HEK293 (cell line): Measurements from ENCODE around the gene HNRNPL.

ENCODE experiments used
- GLIS1 ChIP-seq: fragments of 450-650 bp; formaldehyde crosslinking; IDR thresholded peaks from 2 replicates; pipeline ENCODE4 v1.5.1; 2016; ENCODE audit warnings: missing biosample characterization, missing genetic modification characterization
- KLF16 ChIP-seq: fragments of 450-650 bp; formaldehyde crosslinking; IDR thresholded peaks from 2 replicates; pipeline ENCODE4 v1.5.1; 2017; ENCODE audit warnings: missing biosample characterization, missing genetic modification characterization
- KLF9 ChIP-seq: fragments of 450-650 bp; formaldehyde crosslinking; IDR thresholded peaks from 2 replicates; pipeline ENCODE4 v1.5.1; 2016; ENCODE audit warnings: missing biosample characterization, missing genetic modification characterization, low read depth
- SALL2 ChIP-seq: fragments of 450-650 bp; formaldehyde crosslinking; IDR thresholded peaks from 2 replicates; pipeline ENCODE4 v1.5.0; 2017; ENCODE audit warnings: missing biosample characterization, mild to moderate bottlenecking, missing genetic modification characterization, borderline replicate concordance
- SCRT2 ChIP-seq: fragments of 450-650 bp; formaldehyde crosslinking; IDR thresholded peaks from 2 replicates; pipeline ENCODE4 v1.5.1; 2016; ENCODE audit warnings: missing biosample characterization, missing genetic modification characterization
- WT1 ChIP-seq: fragments of 450-650 bp; formaldehyde crosslinking; IDR thresholded peaks from 2 replicates; pipeline ENCODE4 v1.5.1; 2016; ENCODE audit warnings: missing biosample characterization, missing genetic modification characterization
- YY2 ChIP-seq: fragments of 450-650 bp; formaldehyde crosslinking; IDR thresholded peaks from 2 replicates; pipeline ENCODE4 v1.5.1; 2016; ENCODE audit warnings: missing biosample characterization, missing genetic modification characterization
- ZFHX2 ChIP-seq: fragments of 450-650 bp; formaldehyde crosslinking; conservative IDR thresholded peaks from 2 replicates; pipeline ENCODE4 v1.5.1; 2016; ENCODE audit warnings: missing biosample characterization, missing genetic modification characterization
- ZNF133 ChIP-seq: fragments of 450-650 bp; formaldehyde crosslinking; IDR thresholded peaks from 2 replicates; pipeline ENCODE4 v1.5.1; 2016; ENCODE audit warnings: missing biosample characterization, missing genetic modification characterization
- ZNF184 ChIP-seq: fragments of 450-650 bp; IDR thresholded peaks from 2 replicates; pipeline ENCODE4 v1.5.1; 2018; ENCODE audit warnings: missing biosample characterization, mild to moderate bottlenecking, missing genetic modification characterization
- ZNF292 ChIP-seq: fragments of 450-650 bp; formaldehyde crosslinking; IDR thresholded peaks from 2 replicates; pipeline ENCODE4 v1.5.1; 2016; ENCODE audit warnings: low read depth, missing biosample characterization, missing genetic modification characterization, borderline replicate concordance
- ZNF311 ChIP-seq: fragments of 450-650 bp; formaldehyde crosslinking; IDR thresholded peaks from 2 replicates; pipeline ENCODE4 v1.5.1; 2017; ENCODE audit warnings: missing biosample characterization, missing genetic modification characterization, borderline replicate concordance
- ZNF341 ChIP-seq: fragments of 450-650 bp; formaldehyde crosslinking; IDR thresholded peaks from 2 replicates; pipeline ENCODE4; 2016; ENCODE audit warnings: low read depth, missing biosample characterization, missing genetic modification characterization
- ZNF426 ChIP-seq: fragments of 450-650 bp; formaldehyde crosslinking; IDR thresholded peaks from 2 replicates; pipeline ENCODE4 v1.5.1; 2017; ENCODE audit warnings: missing biosample characterization, missing genetic modification characterization, mild to moderate bottlenecking, inconsistent platforms, moderate library complexity
- ZNF548 ChIP-seq: fragments of 450-650 bp; formaldehyde crosslinking; IDR thresholded peaks from 2 replicates; pipeline ENCODE4 v1.5.1; 2016; ENCODE audit warnings: missing biosample characterization, missing genetic modification characterization
- ZNF560 ChIP-seq: fragments of 450-650 bp; formaldehyde crosslinking; IDR thresholded peaks from 2 replicates; pipeline ENCODE4 v1.5.1; 2017; ENCODE audit warnings: missing biosample characterization, missing genetic modification characterization, borderline replicate concordance
- ZNF571 ChIP-seq: fragments of 450-650 bp; formaldehyde crosslinking; IDR thresholded peaks from 2 replicates; pipeline ENCODE4 v1.5.0; 2017; ENCODE audit warnings: missing biosample characterization, missing genetic modification characterization
- ZNF660 ChIP-seq: fragments of 450-650 bp; IDR thresholded peaks from 2 replicates; pipeline ENCODE4 v1.5.1; 2018; ENCODE audit warnings: missing biosample characterization, mild to moderate bottlenecking, missing genetic modification characterization
- ZNF747 ChIP-seq: fragments of 450-650 bp; formaldehyde crosslinking; IDR thresholded peaks from 2 replicates; pipeline ENCODE4 v1.5.1; 2016; ENCODE audit warnings: missing biosample characterization, missing genetic modification characterization
- ZNF76 ChIP-seq: fragments of 450-650 bp; formaldehyde crosslinking; IDR thresholded peaks from 2 replicates; pipeline ENCODE4; 2016; ENCODE audit warnings: low read depth, missing biosample characterization, missing genetic modification characterization, borderline replicate concordance
- ZSCAN16 ChIP-seq: fragments of 450-650 bp; formaldehyde crosslinking; IDR thresholded peaks from 2 replicates; pipeline ENCODE4 v1.5.1; 2016; ENCODE audit warnings: missing biosample characterization, missing genetic modification characterization
- TF ChIP-seq, protein P1 (sequence below): fragments of 450-650 bp; formaldehyde crosslinking; IDR thresholded peaks from 2 replicates; pipeline ENCODE4 v1.5.1; 2016; ENCODE audit warnings: missing biosample characterization, missing genetic modification characterization
- TF ChIP-seq, protein P2 (sequence below): fragments of 450-650 bp; formaldehyde crosslinking; IDR thresholded peaks from 2 replicates; pipeline ENCODE4 v1.5.1; 2016; ENCODE audit warnings: missing biosample characterization, missing genetic modification characterization
- TF ChIP-seq, protein P3 (sequence below): fragments of 450-650 bp; formaldehyde crosslinking; IDR thresholded peaks from 2 replicates; pipeline ENCODE4 v1.5.1; 2016; ENCODE audit warnings: missing biosample characterization, missing genetic modification characterization, low read depth
- TF ChIP-seq, protein P4 (sequence below): fragments of 450-650 bp; formaldehyde crosslinking; IDR thresholded peaks from 2 replicates; pipeline ENCODE4 v1.5.0; 2017; ENCODE audit warnings: missing biosample characterization, missing genetic modification characterization, borderline replicate concordance
- TF ChIP-seq, protein P5 (sequence below): fragments of 450-650 bp; formaldehyde crosslinking; optimal IDR thresholded peaks from 2 replicates; pipeline ENCODE3; 2016; ENCODE audit warnings: missing biosample characterization, mild to moderate bottlenecking, missing genetic modification characterization
- TF ChIP-seq, protein P6 (sequence below): fragments of 450-650 bp; formaldehyde crosslinking; IDR thresholded peaks from 2 replicates; pipeline ENCODE4 v1.5.1; 2017; ENCODE audit warnings: missing biosample characterization, missing genetic modification characterization

HNRNPL gene

DNA sequence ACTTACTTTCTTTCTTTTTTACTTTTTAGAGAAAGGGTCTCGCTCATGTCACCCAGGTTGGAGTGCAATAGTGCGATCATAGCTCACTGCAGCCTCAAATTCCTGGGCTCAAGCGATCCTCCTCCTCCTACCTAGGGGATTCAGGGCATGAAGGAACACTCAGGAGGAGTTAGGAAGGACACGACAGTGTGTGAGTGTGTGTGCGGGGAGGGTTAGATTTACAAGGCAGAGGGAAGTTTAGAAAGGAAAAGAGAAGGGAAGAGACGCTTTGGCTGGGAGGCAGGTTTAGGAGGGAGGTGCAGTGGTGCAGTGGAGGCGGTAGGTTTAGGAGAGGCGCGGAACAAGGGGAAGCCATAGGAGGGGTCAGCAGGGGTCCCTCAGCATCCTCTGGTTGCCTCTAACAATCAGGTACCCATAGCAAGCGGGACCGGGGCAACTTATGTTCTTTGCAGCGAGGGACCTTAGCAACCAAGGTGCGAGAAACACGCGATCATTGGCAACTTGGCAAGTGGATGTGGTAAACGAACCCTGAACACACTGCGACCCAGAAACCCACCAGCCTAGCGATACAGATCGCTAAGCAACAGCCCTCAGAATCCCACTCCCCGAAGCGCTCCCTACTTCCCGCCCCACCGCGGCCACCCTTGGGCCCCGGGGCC, 49.1 kb upstream of the HNRNPL start (continued):
- no peak for TF ChIP-seq ZNF76 (tag by site-specific recombination)
- TF ChIP-seq ZNF311 (tag by site-specific recombination): 0 out of 2 replicates have a peak, but pooled peaks have one; percentile 36
- TF ChIP-seq SCRT2 (tag by site-specific recombination): no peak
- TF ChIP-seq ZNF341: peak; percentile 66
- TF ChIP-seq, protein P1, sequence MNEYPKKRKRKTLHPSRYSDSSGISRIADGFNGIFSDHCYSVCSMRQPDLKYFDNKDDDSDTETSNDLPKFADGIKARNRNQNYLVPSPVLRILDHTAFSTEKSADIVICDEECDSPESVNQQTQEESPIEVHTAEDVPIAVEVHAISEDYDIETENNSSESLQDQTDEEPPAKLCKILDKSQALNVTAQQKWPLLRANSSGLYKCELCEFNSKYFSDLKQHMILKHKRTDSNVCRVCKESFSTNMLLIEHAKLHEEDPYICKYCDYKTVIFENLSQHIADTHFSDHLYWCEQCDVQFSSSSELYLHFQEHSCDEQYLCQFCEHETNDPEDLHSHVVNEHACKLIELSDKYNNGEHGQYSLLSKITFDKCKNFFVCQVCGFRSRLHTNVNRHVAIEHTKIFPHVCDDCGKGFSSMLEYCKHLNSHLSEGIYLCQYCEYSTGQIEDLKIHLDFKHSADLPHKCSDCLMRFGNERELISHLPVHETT: no peak; the same call in none of the 2 replicates
- TF ChIP-seq ZNF426 (tag by site-specific recombination): no peak
- TF ChIP-seq WT1 (tag by site-specific recombination): no peak; the same call in 1 of the 2 replicates
- TF ChIP-seq, protein P2, sequence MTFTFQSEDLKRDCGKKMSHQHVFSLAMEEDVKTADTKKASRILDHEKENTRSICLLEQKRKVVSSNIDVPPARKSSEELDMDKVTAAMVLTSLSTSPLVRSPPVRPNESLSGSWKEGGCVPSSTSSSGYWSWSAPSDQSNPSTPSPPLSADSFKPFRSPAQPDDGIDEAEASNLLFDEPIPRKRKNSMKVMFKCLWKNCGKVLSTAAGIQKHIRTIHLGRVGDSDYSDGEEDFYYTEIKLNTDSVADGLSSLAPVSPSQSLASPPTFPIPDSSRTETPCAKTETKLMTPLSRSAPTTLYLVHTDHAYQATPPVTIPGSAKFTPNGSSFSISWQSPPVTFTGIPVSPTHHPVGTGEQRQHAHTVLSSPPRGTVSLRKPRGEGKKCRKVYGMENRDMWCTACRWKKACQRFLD (tag by site-specific recombination): no peak
- TF ChIP-seq ZNF560 (tag by site-specific recombination): no peak
- no peak for TF ChIP-seq YY2 (tag by site-specific recombination)
- 0 out of 2 replicates have a peak, but pooled peaks have one; percentile 8 for TF ChIP-seq KLF16
- no peak for TF ChIP-seq ZNF548 (tag by site-specific recombination)
- no peak for TF ChIP-seq GLIS1 (tag by site-specific recombination)
- 0 out of 2 replicates have a peak, but pooled peaks have one; percentile 12 for TF ChIP-seq ZNF133 (tag by site-specific recombination)
- TF ChIP-seq ZSCAN16 (tag by site-specific recombination): peak; percentile 51; the same call in 1 of the 2 replicates
- no peak for TF ChIP-seq SALL2 (tag by site-specific recombination)
- TF ChIP-seq, protein P3, sequence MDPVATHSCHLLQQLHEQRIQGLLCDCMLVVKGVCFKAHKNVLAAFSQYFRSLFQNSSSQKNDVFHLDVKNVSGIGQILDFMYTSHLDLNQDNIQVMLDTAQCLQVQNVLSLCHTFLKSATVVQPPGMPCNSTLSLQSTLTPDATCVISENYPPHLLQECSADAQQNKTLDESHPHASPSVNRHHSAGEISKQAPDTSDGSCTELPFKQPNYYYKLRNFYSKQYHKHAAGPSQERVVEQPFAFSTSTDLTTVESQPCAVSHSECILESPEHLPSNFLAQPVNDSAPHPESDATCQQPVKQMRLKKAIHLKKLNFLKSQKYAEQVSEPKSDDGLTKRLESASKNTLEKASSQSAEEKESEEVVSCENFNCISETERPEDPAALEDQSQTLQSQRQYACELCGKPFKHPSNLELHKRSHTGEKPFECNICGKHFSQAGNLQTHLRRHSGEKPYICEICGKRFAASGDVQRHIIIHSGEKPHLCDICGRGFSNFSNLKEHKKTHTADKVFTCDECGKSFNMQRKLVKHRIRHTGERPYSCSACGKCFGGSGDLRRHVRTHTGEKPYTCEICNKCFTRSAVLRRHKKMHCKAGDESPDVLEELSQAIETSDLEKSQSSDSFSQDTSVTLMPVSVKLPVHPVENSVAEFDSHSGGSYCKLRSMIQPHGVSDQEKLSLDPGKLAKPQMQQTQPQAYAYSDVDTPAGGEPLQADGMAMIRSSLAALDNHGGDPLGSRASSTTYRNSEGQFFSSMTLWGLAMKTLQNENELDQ (tag by site-specific recombination): no peak
- TF ChIP-seq, protein P4, sequence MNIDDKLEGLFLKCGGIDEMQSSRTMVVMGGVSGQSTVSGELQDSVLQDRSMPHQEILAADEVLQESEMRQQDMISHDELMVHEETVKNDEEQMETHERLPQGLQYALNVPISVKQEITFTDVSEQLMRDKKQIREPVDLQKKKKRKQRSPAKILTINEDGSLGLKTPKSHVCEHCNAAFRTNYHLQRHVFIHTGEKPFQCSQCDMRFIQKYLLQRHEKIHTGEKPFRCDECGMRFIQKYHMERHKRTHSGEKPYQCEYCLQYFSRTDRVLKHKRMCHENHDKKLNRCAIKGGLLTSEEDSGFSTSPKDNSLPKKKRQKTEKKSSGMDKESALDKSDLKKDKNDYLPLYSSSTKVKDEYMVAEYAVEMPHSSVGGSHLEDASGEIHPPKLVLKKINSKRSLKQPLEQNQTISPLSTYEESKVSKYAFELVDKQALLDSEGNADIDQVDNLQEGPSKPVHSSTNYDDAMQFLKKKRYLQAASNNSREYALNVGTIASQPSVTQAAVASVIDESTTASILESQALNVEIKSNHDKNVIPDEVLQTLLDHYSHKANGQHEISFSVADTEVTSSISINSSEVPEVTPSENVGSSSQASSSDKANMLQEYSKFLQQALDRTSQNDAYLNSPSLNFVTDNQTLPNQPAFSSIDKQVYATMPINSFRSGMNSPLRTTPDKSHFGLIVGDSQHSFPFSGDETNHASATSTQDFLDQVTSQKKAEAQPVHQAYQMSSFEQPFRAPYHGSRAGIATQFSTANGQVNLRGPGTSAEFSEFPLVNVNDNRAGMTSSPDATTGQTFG (tag by site-specific recombination): no peak
- TF ChIP-seq ZNF571: no peak
- TF ChIP-seq ZNF747 (tag by site-specific recombination): no peak
- TF ChIP-seq, protein P5, sequence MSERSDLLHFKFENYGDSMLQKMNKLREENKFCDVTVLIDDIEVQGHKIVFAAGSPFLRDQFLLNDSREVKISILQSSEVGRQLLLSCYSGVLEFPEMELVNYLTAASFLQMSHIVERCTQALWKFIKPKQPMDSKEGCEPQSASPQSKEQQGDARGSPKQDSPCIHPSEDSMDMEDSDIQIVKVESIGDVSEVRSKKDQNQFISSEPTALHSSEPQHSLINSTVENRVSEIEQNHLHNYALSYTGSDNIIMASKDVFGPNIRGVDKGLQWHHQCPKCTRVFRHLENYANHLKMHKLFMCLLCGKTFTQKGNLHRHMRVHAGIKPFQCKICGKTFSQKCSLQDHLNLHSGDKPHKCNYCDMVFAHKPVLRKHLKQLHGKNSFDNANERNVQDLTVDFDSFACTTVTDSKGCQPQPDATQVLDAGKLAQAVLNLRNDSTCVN: no peak
- no peak for TF ChIP-seq ZFHX2 (tag by site-specific recombination)
- no peak for TF ChIP-seq KLF9 (tag by site-specific recombination)
- no peak for TF ChIP-seq ZNF292
- TF ChIP-seq ZNF184: no peak
- TF ChIP-seq, protein P6, sequence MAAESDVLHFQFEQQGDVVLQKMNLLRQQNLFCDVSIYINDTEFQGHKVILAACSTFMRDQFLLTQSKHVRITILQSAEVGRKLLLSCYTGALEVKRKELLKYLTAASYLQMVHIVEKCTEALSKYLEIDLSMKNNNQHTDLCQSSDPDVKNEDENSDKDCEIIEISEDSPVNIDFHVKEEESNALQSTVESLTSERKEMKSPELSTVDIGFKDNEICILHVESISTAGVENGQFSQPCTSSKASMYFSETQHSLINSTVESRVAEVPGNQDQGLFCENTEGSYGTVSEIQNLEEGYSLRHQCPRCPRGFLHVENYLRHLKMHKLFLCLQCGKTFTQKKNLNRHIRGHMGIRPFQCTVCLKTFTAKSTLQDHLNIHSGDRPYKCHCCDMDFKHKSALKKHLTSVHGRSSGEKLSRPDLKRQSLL (tag by site-specific recombination): 0 out of 2 replicates have a peak, but pooled peaks have one; percentile 5
- no peak for TF ChIP-seq ZNF660
